Measurements from ENCODE around the gene MBOAT2. TPM values are rescaled to one million over a fixed set of nuclear protein-coding genes. Genes with fewer than 3 reads are reported as not detected.
"Not testable (repeated sequence)": the region's sequence is repeated elsewhere in the genome, so short reads cannot be mapped to it uniquely, and the experiment has no call there.

The MBOAT2 gene
- total RNA-seq: 0.91 TPM

GRCh38 chr2:9003616-9004337 is at the start of gene MBOAT2:
Gene MBOAT2, minus strand, starts transcription at chr2:9003684. Its CDS starts 70 bp downstream, at chr2:9003614.
- ATAC-seq (peak; percentile 94), DNase-seq (ENCODE audit: low spot score) (peak; percentile 72)

GRCh38 chr2:9052821-9053533 is 49.5 kb upstream of the MBOAT2 start:
- DNase-seq (ENCODE audit: low spot score) (no peak), ATAC-seq (no peak)

GRCh38 chr2:9051451-9051850 is 48.0 kb upstream of the MBOAT2 start:
- ATAC-seq; DNase-seq (ENCODE audit: low spot score): not testable (repeated sequence)

- ATAC-seq (no peak), DNase-seq (ENCODE audit: low spot score) (no peak)
Measured at GRCh38 chr2:9050122-9050809, 46.8 kb upstream of the MBOAT2 start.

- no peak for ATAC-seq
Measured at GRCh38 chr2:9045595-9045994, 42.1 kb upstream of the MBOAT2 start.

GRCh38 chr2:9043491-9043890 is 40.0 kb upstream of the MBOAT2 start:
- not testable (repeated sequence) for DNase-seq (ENCODE audit: low spot score); ATAC-seq

More at GRCh38 chr2:9045595-9045994, 42.1 kb upstream of the MBOAT2 start:
- DNase-seq (ENCODE audit: low spot score): no peak

- ATAC-seq: no peak
- DNase-seq (ENCODE audit: low spot score): no peak
Measured at GRCh38 chr2:9037166-9037565, 33.7 kb upstream of the MBOAT2 start.

- no peak for ATAC-seq
- DNase-seq (ENCODE audit: low spot score): no peak
Measured at GRCh38 chr2:9033385-9034168, 30.1 kb upstream of the MBOAT2 start.

GRCh38 chr2:9032536-9033255 is 29.2 kb upstream of the MBOAT2 start:
- peak; percentile 34 for ATAC-seq
- no peak for DNase-seq (ENCODE audit: low spot score)

GRCh38 chr2:9032121-9032520 is 28.6 kb upstream of the MBOAT2 start:
- ATAC-seq: no peak

GRCh38 chr2:9031246-9031645 is 27.8 kb upstream of the MBOAT2 start:
- no peak for ATAC-seq
- DNase-seq (ENCODE audit: low spot score): no peak

More at GRCh38 chr2:9032121-9032520, 28.6 kb upstream of the MBOAT2 start:
- no peak for DNase-seq (ENCODE audit: low spot score)

GRCh38 chr2:9030841-9031240 is 27.4 kb upstream of the MBOAT2 start:
- no peak for DNase-seq (ENCODE audit: low spot score)
- ATAC-seq: no peak

- DNase-seq (ENCODE audit: low spot score): no peak
- no peak for ATAC-seq
Measured at GRCh38 chr2:9030190-9030589, 26.7 kb upstream of the MBOAT2 start.

- DNase-seq (ENCODE audit: low spot score) (no peak), ATAC-seq (no peak)
Measured at GRCh38 chr2:9029721-9030120, 26.2 kb upstream of the MBOAT2 start.

GRCh38 chr2:9027884-9028283 is 24.4 kb upstream of the MBOAT2 start:
- no peak for DNase-seq (ENCODE audit: low spot score)

GRCh38 chr2:9025746-9026145 is 22.3 kb upstream of the MBOAT2 start:
- DNase-seq (ENCODE audit: low spot score): no peak
- no peak for ATAC-seq

More at GRCh38 chr2:9027884-9028283, 24.4 kb upstream of the MBOAT2 start:
- ATAC-seq: no peak

- no peak for ATAC-seq
- DNase-seq (ENCODE audit: low spot score): no peak
Measured at GRCh38 chr2:9024575-9024974, 21.1 kb upstream of the MBOAT2 start.

- no peak for DNase-seq (ENCODE audit: low spot score)
Measured at GRCh38 chr2:9021563-9022211, 18.2 kb upstream of the MBOAT2 start.

GRCh38 chr2:9020267-9020666 is 16.8 kb upstream of the MBOAT2 start:
- DNase-seq (ENCODE audit: low spot score) (no peak), ATAC-seq (no peak)

More at GRCh38 chr2:9021563-9022211, 18.2 kb upstream of the MBOAT2 start:
- no peak for ATAC-seq

- ATAC-seq (no peak), DNase-seq (ENCODE audit: low spot score) (no peak)
Measured at GRCh38 chr2:9018534-9018933, 15.1 kb upstream of the MBOAT2 start.
